Measurements from ENCODE around the gene CADPS.

CADPS gene

DNA sequence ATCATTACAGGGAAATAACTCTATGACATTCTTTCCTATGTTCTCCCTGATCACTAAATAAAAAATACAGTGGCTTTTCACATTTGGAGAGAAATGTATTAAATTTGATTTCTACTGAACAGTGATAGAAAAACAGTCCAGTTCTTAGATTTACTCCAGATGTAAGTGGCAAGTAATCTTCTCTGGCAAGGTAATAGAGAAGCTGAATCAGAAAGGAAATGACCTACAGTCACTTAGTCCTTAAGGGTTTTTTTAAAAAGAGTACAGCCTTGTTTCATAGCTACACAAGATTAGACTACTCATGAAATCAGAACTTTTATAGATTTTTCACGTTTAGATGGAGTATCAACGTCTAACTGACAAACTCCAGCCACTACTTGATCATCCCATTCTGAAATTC, 236.9 kb downstream of the CADPS start:
- DNase-seq: no peak

- no peak for DNase-seq
These were observed 238.9 kb downstream of the CADPS start for GRCh38 chr3:62636235-62636826.

DNA sequence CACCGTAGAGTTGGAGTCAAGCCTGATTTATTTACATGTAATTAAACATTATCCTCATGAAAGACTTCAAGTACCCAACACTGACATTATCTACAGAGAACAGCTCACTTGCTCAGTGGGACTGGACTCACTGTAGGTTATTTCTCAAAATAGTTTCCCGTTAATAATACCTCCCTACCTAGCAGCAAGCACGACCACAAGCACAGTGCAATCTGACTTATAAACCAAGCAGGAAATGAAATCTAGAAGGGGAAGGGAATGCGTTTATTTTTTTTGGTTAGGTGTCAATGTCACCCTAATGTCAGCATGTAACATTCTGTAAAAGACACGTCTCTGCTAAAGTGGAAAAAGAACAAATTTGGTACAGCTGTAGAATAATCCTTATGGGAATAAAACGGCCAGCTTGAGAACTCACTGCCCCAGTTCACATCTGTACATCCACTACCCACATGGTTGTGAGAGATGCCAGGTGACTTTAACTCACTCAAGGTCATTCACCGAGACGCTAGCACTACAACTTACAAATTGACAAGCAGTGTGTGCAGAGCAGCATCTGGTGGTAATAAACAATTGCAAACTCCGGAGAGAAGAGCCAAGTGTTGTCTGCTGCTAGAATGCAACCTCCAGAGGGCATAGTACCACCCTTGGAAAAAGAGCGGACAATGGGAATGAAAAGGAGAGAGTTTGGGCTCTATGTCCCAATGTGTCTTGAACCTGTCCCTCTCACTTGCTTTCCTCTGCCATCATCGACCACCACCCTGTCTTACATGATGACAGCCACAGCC, 242.5 kb downstream of the CADPS start:
- DNase-seq: no peak

GRCh38 chr3:62631488-62631887, 243.7 kb downstream of the CADPS start:
- DNase-seq: no peak

- DNase-seq: no peak
These were observed 244.6 kb downstream of the CADPS start for GRCh38 chr3:62630664-62631063.

- no peak for DNase-seq
These were observed 249.9 kb downstream of the CADPS start for GRCh38 chr3:62625268-62625667.

GRCh38 chr3:62624185-62624584, 251.0 kb downstream of the CADPS start:
- DNase-seq: no peak

GRCh38 chr3:62622553-62623174, 252.6 kb downstream of the CADPS start:
- DNase-seq: peak in 1 of 56 donors; percentile 9

DNA sequence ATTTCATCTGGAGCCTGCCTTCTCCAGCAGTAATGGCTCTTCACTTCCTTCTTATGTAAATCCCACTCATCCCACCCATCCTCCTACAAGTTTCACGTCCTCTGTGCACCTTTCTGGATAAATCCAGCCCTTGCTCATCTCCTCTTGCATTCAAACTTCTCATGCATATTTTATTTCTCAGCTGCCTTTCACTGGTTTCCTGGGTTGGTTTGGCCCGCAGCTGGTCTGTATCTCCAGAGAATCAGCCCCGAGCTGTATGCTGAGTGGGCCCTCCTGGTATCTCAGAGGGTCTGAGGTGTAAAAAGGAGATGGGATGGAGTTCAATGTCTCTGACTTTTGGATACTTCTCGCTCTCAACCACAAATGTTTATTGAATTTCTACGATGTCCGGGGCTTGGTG, 253.3 kb downstream of the CADPS start:
- no peak for DNase-seq

GRCh38 chr3:62621176-62621575, 254.0 kb downstream of the CADPS start:
- DNase-seq: no peak

DNA sequence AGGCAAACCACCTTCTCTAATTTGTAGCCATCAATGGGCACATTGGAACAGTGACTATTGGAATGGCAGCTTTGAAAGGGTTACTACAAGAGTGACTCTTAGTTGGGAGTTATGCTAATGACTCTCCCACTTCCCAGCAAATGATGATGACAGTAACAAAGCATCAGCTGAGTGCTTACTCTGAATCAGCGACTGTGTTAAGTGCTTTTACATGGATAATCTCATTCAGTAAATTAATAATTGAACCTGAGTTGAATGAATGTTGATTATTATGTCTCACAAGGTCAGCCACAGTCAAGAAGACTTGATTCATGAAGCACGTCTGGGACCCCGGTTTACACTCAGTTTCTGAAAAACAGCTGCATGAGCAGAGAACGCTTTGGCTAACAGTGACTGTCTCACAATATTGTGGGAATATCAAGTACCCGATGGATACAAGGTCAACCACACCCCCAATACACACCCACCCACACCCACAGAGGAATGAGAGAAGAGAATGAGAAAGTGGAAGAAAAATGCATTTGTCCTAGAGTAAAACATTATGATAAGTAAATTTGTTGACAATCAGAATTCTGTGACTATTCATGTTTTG, 259.9 kb downstream of the CADPS start:
- DNase-seq: no peak

DNA sequence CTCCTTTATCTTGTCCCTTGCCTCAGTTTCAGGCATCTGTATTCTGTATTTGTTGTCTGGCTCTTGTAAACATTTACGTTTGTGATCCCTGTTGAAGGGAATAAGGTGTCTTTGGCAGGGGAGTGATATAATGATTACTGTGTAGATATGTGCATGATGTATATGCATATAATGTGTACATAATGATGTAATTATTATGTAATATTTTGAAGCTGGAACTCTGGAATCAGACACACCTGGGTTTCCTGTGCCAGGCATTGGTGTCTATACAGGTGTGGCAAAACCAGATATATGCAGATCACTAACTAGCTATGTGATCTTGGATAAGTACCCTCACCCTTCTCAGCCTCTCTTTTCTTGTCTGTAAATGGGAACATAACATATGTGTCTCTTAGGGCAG, 260.7 kb downstream of the CADPS start:
- no peak for DNase-seq

GRCh38 chr3:62611541-62612240, 263.5 kb downstream of the CADPS start:
- DNase-seq: no peak

DNA sequence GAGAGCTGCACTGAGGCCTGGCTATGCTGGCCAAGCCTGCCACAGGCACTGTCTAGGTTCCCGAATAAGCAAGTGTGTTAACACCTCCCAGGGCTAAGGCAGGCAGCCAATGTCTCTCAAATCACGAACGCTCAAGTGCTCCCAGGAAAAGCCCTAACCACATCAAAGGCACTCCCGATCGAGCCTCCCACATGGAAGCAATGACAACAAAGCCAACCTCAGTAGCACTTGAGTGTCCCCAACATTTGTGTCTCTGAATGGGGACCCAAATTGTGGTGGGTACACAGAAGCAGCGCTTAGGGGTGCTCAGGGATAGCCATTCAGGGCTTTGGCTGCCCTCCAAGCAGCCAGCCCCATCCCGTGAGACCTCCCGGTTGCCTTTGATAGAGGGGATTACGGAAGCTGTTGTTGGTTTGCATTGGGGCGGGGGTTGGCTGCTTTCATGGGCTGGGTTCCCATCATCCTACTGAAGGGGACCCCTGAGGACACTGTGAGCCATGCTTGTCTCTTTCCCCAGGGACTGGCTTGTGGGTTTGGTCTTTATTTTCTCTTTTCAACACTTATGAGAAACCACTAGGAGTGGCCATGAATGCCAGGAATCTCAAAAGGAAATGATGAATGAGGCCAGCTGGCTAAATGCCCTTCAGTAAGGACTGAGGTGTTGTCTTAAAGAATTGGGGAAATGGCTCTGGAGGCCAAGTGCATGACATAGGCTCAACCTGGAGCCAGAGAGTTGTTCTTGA, 267.8 kb downstream of the CADPS start:
- DNase-seq: peak in 1 of 56 donors; percentile 21

- DNase-seq: no peak
These were observed 269.7 kb downstream of the CADPS start for GRCh38 chr3:62605413-62606068.

GRCh38 chr3:62604751-62605351, 270.4 kb downstream of the CADPS start:
- DNase-seq: no peak

- DNase-seq: no peak
These were observed 270.9 kb downstream of the CADPS start for GRCh38 chr3:62604298-62604697.

- no peak for DNase-seq
These were observed 272.2 kb downstream of the CADPS start for GRCh38 chr3:62602987-62603386.

DNA sequence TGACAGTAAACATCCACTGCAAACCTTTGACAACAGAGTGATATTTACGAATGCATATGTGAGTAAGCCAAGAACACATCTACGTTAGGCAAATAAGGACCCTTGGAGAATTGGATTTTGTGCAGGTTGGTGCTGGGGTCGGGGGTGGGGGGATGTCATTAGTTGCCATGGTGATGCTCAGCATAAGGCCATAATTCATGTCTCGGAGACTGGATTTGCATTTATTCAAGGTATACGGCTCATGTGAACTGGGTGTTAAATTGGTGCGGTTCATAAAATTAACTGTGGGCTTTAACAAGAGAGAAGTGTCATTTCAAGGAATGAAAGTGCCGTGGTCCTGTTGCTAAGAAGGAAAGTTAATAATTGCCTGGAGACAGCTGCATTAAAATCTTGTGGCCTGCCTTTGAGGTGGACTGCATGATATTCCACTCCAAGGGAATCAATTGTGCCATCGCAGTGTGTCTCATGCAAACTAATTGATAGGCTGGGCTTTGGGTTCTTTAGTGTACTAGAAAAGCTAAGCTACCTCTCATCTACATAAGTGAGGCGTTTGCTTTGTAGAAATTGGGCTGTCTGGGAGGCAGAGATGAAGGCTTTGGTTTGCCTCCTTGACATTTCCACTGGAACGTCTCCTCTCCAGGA, 273.0 kb downstream of the CADPS start:
- no peak for DNase-seq
